ENCODE results near the gene ARHGAP26.
"Not testable (repeated sequence)": the region's sequence is repeated elsewhere in the genome, so short reads cannot be mapped to it uniquely, and the experiment has no call there.

ARHGAP26 gene

GRCh38 chr5:142997591-142997990 is 227.4 kb downstream of the ARHGAP26 start:
- Histone ChIP-seq H3K27ac (no peak overlapping the region), H3K4me3 (no peak overlapping the region)
- DNase-seq (ENCODE audit: low spot score), result no peak
- TF ChIP-seq CTCF (IDR thresholded peaks at IDR 0.05), result no peak

GRCh38 chr5:142998316-142999020 is 228.3 kb downstream of the ARHGAP26 start:
- no peak overlapping the region for H3K27ac ChIP-seq
- no peak for DNase-seq (ENCODE audit: low spot score)
- H3K4me3 ChIP-seq, result no peak overlapping the region
- TF ChIP-seq CTCF (IDR thresholded peaks at IDR 0.05), result no peak

- not testable (repeated sequence) for H3K4me3 ChIP-seq; H3K27ac ChIP-seq; DNase-seq (ENCODE audit: low spot score)
Observed at GRCh38 chr5:143000551-143000950, 230.4 kb downstream of the ARHGAP26 start.

GRCh38 chr5:143001764-143002351 is 231.7 kb downstream of the ARHGAP26 start:
- peak overlapping the region; percentile 28 to 50 for H3K27ac ChIP-seq
- no peak for DNase-seq (ENCODE audit: low spot score)

GRCh38 chr5:143002459-143003327 is 232.5 kb downstream of the ARHGAP26 start:
- Histone ChIP-seq H3K4me3 (no peak overlapping the region), H3K27ac (peak overlapping the region; percentile 28 to 81)
- no peak for TF ChIP-seq CTCF (IDR thresholded peaks at IDR 0.05)
- DNase-seq (ENCODE audit: low spot score), result no peak

More at GRCh38 chr5:143001764-143002351, 231.7 kb downstream of the ARHGAP26 start:
- no peak for TF ChIP-seq CTCF (IDR thresholded peaks at IDR 0.05)
- H3K4me3 ChIP-seq, result peak overlapping the region; percentile 7

GRCh38 chr5:143003328-143003636 is 233.1 kb downstream of the ARHGAP26 start:
- DNase-seq (ENCODE audit: low spot score), result no peak
- H3K27ac ChIP-seq, result peak overlapping the region; percentile 28 to 81
- no peak overlapping the region for H3K4me3 ChIP-seq
- no peak for TF ChIP-seq CTCF (IDR thresholded peaks at IDR 0.05)

GRCh38 chr5:143004361-143005145 is 234.4 kb downstream of the ARHGAP26 start:
- no peak overlapping the region for H3K4me3 ChIP-seq
- no peak for TF ChIP-seq CTCF (IDR thresholded peaks at IDR 0.05)
- DNase-seq (ENCODE audit: low spot score), result no peak
- H3K27ac ChIP-seq, result no peak overlapping the region
